ENCODE results near the gene KRTAP12-2. TPM values are rescaled to one million over a fixed set of nuclear protein-coding genes. Genes with fewer than 3 reads are reported as not detected.
"Not testable (repeated sequence)": the region's sequence is repeated elsewhere in the genome, so short reads cannot be mapped to it uniquely, and the experiment has no call there.

KRTAP12-2 gene
- total RNA-seq, 6 donors from 2014 or later = not detected

DNA sequence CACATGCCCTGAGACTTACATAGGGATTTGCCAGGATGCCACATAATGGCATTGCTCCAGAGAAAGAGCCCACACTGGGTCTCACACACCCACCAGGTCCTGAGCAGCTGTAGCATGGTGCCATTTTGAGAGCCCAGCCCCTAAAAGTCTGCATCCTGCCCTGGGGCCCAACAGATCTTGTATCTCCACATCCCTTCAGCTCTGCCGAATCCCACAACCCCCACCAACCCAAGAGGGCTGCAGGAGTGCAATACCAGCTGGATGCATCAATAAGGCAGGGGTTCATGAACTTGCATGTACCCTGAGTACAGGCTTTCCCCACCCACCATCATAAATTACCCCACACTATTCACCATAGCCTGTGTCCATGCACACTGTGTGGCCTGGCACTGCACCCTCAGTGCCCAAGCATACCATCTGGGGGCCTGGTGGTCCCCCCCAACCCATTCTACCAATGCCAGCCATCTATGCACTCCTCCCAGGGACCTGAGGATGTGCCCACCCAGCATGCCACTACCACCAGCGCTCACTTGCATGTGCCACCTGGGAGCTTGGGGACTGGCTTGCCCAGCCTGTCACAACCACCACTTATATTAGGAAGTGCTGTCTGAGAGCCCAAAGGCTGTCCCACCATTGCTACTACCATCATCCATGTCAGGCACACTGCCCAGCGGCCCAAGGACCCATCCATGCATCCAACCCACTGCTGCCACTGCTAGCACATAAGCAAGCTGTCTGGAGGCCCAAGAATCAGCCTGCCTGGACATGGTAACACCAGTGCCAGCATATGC is 4.1 kb upstream of the KRTAP12-2 start:
- no peak overlapping the region for H3K4me3 ChIP-seq
- 81 to 100% methylated on average over 2 to 3 of the region's 3 CpGs for WGBS, 2 donors
- ATAC-seq (ENCODE audit: low FRiP score in 2 of 2) (no peak), DNase-seq (no peak)
- H3K4me1 ChIP-seq = no peaks in the 10 kb centered on the region
- TF ChIP-seq CTCF (IDR thresholded peaks at IDR 0.05) = no peak
- no peak for TF ChIP-seq POLR2AphosphoS5 (IDR thresholded peaks at IDR 0.05)
- TF ChIP-seq POLR2A (IDR thresholded peaks at IDR 0.05) = no peak
- no peak for TF ChIP-seq EP300 (IDR thresholded peaks at IDR 0.05)
- no peaks in the 10 kb centered on the region for H3K36me3 ChIP-seq
- H3K27ac ChIP-seq = no peak overlapping the region
- no peaks in the 10 kb centered on the region for H3K27me3 ChIP-seq
- H3K9me3 ChIP-seq = peaks cover 0 to 19% (median 0%) of the 10 kb centered on the region in 4 donors

- Histone ChIP-seq H3K27me3 (no peaks in the 10 kb centered on the region), H3K4me1 (no peaks in the 10 kb centered on the region), H3K27ac (no peak overlapping the region), H3K36me3 (no peaks in the 10 kb centered on the region), H3K4me3 (no peak overlapping the region), H3K9me3 (peaks cover 0 to 19% (median 0%) of the 10 kb centered on the region in 4 donors)
- DNase-seq (no peak), ATAC-seq (ENCODE audit: low FRiP score in 2 of 2) (no peak)
- 71 to 83% methylated on average over 1 of the region's 1 CpG for WGBS, 2 donors
- no peak for TF ChIP-seq POLR2AphosphoS5 (IDR thresholded peaks at IDR 0.05)
- TF ChIP-seq POLR2A (IDR thresholded peaks at IDR 0.05) = no peak
- TF ChIP-seq CTCF (IDR thresholded peaks at IDR 0.05) = no peak
Observed at GRCh38 chr21:44667612-44668011, 885 bp upstream of the KRTAP12-2 start.

GRCh38 chr21:44664691-44665090 is 2.0 kb downstream of the KRTAP12-2 start:
- H3K27ac ChIP-seq = no peak overlapping the region
- no peak overlapping the region for H3K4me3 ChIP-seq
- no peak for ATAC-seq (ENCODE audit: low FRiP score in 2 of 2)
- H3K4me1 ChIP-seq = no peaks in the 10 kb centered on the region
- no peaks in the 10 kb centered on the region for H3K36me3 ChIP-seq
- no peak for DNase-seq
- H3K27me3 ChIP-seq = no peaks in the 10 kb centered on the region
- 69 to 90% methylated on average over 5 of the region's 5 CpGs for WGBS, 2 donors
- TF ChIP-seq POLR2A (IDR thresholded peaks at IDR 0.05) (no peak), EP300 (IDR thresholded peaks at IDR 0.05) (no peak), CTCF (IDR thresholded peaks at IDR 0.05) (no peak), POLR2AphosphoS5 (IDR thresholded peaks at IDR 0.05) (no peak)
- no peaks in the 10 kb centered on the region for H3K9me3 ChIP-seq

DNA sequence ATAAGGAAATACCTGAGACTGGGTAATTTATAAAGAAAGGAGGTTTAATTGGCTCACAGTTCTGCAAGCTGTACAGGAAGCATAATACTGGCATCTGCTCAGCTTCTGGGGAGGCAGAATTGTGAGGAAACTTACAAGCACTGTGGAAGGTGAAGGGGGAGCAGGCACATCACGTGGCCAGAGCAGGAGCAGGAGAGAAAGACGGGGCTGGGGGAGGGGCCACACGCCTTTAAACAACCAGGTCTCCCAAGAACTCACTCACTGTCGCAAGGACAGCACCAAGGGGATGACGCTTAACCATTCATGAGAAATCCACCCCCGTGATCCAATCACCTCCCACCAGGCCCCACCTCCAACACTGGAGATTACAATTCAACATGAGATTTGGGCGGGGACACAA is 5.2 kb downstream of the KRTAP12-2 start:
- not testable (repeated sequence) for H3K9me3 ChIP-seq; H3K4me3 ChIP-seq; H3K27ac ChIP-seq; DNase-seq; H3K27me3 ChIP-seq; H3K36me3 ChIP-seq; H3K4me1 ChIP-seq; ATAC-seq (ENCODE audit: low FRiP score in 2 of 2)
- 62 to 64% methylated on average over 7 of the region's 7 CpGs for WGBS, 2 donors

DNA sequence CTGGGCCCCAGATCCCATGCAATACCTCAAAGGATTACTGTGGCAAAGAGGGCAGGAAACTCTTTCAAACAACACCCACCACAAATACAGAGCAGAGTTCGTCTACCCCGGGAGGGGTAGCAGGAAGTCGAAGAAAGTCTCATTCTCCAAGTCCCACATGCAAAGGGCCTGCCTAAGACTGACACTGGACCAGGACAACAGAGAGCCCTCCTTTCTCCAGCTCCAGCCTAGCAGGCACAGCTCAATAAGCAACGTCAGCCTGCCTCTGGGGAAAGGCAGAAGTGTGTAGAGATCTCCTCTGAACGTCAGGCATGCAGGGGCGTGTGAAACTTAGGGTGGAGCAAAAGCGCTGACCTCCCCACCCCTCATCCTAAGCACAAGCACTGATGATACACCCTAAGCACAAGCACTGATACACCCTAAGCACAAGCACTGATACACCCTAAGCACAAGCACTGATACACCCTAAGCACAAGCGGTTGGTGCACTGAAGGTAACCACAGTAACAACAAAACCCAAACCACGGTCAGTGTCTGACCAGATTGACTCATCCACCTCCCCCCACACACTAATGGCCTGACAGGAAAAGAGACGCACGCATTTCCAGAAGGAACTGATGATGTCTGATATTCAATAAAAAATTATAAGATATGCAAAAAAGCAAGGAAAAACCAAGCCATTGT is 7.7 kb downstream of the KRTAP12-2 start:
- ATAC-seq (ENCODE audit: low FRiP score in 2 of 2) (peak in 1 of 2 donors; percentile 21), DNase-seq (no peak)
- no peak for TF ChIP-seq POLR2A (IDR thresholded peaks at IDR 0.05)
- TF ChIP-seq POLR2AphosphoS5 (IDR thresholded peaks at IDR 0.05) = no peak
- TF ChIP-seq EP300 (IDR thresholded peaks at IDR 0.05) = no peak
- TF ChIP-seq CTCF (IDR thresholded peaks at IDR 0.05) = no peak
- H3K9me3 ChIP-seq = peaks cover 0 to 6% (median 0%) of the 10 kb centered on the region in 4 donors
- WGBS, 2 donors = 45 to 59% methylated on average over 10 of the region's 11 CpGs
- no peaks in the 10 kb centered on the region for H3K36me3 ChIP-seq
- H3K27ac ChIP-seq = peak overlapping the region in 1 of 4 donors; percentile 27
- H3K27me3 ChIP-seq = peaks cover 0 to 5% (median 0%) of the 10 kb centered on the region in 4 donors
- H3K4me3 ChIP-seq = no peak overlapping the region
- no peaks in the 10 kb centered on the region for H3K4me1 ChIP-seq
